GM23248 (cell line): Measurements from ENCODE around the gene CNTNAP5.

Source experiments
- EZH2 ChIP-seq: fragments of 200-600 bp; sonication (generic); IDR thresholded peaks from 2 replicates; pipeline ENCODE4 v1.6.1; 2018; ENCODE audit warnings: antibody characterized with exemption, mild to moderate bottlenecking; ENCODE audit not compliant: insufficient read depth, poor library complexity, severe bottlenecking
- EZH2phosphoT487 ChIP-seq: fragments of 200-600 bp; sonication (generic); IDR thresholded peaks from 2 replicates; pipeline ENCODE4 v1.6.1; 2018; ENCODE audit warnings: antibody characterized with exemption, moderate library complexity, mild to moderate bottlenecking, low read depth; ENCODE audit not compliant: insufficient read depth

DNA sequence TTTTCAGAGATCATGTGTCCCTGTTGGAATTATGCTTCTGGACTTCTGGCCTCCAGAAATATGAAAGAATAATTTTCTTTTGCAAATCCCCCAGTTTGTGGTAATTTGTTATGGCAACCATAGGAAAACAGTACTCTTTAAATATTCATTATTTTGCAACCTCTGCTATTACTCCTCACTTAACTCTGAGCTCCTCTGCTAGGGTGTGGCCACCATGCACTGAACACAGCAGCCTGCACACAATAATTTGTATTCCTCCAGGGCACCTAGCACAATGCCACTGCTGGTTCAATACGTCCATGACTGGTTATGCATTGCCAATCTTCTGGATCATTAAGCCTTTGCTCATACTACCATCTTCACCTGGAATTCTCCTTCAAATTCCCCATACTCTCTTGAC is 232.0 kb downstream of the CNTNAP5 start:
- TF ChIP-seq EZH2 = no peak
- TF ChIP-seq EZH2phosphoT487 = no peak
